NCI-H128 (cell line): ENCODE data around the gene RPRD1B.
"Not testable (repeated sequence)": the region's sequence is repeated elsewhere in the genome, so short reads cannot be mapped to it uniquely, and the experiment has no call there.

Experiments used
- DNase-seq: peaks from one replicate; lab custom pipeline; 2025; ENCODE audit not compliant: unreplicated experiment; lab: John Stamatoyannopoulos, UW

RPRD1B gene

DNA sequence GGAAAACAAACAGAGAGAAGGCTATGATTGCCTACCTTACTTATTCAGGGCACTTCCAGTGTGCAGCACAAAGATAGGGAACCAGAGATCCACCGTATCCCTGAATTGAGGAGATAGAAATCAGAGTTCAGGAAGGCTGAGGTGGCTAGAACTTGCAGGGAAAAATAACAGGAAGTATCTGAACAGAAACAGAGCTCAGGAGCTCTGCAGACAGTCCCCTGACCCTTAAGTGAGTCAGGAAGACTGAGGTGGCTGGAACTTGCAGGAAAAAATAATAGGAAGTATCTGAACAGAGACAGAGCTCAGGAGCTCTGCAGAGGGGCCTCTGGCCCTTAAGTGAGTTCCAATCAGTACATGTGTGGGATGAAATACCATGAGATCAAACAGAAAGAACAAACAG is 65.4 kb downstream of the RPRD1B start:
- no peak for DNase-seq

DNA sequence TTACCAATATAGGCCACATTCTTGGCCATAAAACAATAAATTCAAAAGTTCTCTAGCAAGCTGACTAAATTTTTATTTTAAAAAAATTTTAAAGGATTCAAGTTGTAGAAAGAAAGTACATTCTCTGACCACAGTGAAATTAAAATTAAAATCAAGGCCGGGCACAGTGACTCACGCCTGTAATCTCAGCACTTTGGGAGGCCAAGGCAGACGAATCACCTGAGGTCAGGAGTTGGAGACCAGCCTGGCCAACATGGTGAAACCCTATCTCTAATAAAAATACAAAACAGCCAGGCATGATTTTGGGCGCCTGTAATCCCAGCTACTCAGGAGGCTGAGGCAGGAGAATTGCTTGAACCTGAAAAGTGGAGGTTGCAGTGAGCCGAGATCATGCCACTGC is 68.7 kb downstream of the RPRD1B start:
- not testable (repeated sequence) for DNase-seq

DNA sequence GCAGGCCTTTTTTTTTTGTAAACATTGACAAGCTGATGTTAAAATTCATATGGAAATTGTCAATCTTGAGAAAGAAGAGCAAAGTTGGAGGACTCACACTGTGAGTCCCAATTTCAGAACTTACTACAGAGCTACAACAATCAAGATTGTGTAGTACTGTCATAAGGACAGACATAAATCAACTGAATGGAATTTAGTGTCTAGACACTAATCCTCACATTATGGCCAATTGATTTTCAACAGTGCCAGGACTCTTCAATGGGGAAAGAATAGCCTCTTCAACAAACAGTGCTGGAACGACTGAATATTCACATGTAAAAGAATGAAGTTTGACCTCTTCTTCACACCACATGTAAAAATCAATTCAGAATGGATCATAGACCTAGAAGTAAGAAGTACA is 70.7 kb downstream of the RPRD1B start:
- no peak for DNase-seq

DNA sequence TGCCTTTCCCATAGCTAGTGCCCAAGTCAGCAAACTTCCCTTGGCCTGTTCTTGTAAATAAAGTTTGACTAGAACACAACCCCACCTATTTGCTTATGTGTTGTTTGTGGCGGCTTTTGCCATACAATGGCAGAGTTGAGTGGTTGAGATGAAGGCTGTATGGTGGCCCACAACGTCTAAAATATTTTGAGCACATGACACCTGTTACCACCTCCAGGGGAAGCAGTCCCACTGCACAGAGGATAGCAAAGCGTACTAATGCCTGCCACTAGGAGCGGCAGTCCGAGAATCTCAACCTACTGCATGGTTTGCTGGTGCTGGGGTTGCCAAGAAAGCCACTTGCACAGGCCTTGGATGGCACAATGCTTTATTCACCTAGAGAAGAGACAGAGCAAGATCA is 72.9 kb downstream of the RPRD1B start:
- DNase-seq: no peak

DNA sequence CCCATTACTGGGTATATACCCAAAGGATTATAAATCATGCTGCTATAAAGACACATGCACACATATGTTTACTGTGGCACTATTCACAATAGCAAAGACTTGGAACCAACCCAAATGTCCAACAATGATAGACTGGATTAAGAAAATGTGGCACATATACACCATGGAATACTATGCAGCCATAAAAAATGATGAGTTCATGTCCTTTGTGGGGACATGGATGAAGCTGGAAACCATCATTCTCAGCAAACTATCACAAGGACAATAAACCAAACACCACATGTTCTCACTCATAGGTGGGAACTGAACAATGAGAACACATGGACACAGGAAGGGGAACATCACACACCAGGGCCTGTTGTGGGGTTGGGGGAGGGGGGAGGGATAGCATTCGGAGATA is 73.8 kb downstream of the RPRD1B start:
- not testable (repeated sequence) for DNase-seq

DNA sequence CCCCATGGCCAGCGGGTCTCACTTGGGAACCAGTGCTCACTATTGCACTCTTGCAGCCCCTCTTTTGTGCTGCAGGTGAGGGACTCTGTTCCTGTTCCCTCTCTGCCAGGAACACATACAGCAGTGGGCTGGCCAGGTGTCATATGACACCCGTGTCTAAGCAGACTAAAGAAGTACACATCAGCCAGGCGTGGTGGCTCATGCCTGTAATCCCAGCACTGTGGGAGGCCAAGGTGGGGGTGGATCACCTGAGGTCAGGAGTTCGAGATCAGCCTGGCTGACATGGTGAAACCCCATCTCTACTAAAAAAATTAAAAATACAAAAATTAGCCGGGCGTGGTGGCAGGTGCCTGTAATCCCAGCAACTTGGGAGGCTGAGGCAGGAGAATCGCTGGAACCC is 74.4 kb downstream of the RPRD1B start:
- DNase-seq: not testable (repeated sequence)

DNA sequence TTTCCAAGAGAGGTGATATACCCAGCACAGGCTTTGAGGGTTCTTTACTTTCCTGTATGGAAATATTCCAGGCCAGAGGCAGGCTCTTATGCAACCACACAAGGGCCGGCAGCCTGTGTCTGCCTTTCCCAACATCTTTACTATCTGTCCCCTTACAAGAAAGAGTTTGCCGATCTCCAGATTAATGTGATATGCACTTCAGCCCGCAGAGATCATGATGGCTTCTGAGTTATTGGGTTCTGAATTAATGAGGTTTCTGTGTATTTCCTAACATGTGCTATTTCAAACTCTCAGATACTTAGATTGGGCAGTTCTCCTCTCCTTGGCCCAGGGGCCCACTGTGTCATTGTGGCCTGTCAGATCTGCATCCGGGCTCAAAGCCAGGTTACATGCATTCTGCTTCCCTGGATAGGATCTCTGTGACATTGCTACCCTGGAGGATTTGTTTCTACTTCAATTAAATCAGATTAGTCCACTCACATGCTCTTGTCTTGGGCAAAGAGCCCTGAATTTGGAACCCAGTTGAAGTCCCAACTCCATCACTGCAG is 75.0 kb downstream of the RPRD1B start:
- no peak for DNase-seq

DNA sequence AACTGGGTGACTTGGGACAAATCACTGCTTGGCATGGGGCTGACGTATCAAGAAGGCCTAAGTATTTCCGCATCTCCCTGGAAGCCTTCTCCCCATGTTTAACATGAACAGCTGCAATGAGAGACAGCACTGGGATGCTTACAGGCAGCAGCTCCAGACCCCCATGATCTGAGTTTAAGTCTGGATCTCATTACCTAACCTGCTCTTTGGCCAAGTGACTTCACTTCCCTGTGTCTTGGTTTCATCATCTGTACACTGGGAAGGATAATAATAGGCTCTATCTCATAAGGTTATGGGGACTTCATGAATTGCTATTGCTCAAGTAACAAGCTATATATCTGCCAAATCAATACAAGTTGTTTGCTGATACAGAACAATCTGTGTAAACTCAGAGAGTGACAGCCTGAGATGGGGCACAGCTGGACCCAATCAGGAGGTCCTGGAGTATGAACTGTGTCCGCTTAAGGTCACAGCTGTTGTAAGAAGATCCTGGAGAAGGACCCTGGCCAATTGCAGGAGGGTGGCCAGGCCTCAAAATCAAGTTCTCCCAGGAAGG is 75.5 kb downstream of the RPRD1B start:
- no peak for DNase-seq

DNA sequence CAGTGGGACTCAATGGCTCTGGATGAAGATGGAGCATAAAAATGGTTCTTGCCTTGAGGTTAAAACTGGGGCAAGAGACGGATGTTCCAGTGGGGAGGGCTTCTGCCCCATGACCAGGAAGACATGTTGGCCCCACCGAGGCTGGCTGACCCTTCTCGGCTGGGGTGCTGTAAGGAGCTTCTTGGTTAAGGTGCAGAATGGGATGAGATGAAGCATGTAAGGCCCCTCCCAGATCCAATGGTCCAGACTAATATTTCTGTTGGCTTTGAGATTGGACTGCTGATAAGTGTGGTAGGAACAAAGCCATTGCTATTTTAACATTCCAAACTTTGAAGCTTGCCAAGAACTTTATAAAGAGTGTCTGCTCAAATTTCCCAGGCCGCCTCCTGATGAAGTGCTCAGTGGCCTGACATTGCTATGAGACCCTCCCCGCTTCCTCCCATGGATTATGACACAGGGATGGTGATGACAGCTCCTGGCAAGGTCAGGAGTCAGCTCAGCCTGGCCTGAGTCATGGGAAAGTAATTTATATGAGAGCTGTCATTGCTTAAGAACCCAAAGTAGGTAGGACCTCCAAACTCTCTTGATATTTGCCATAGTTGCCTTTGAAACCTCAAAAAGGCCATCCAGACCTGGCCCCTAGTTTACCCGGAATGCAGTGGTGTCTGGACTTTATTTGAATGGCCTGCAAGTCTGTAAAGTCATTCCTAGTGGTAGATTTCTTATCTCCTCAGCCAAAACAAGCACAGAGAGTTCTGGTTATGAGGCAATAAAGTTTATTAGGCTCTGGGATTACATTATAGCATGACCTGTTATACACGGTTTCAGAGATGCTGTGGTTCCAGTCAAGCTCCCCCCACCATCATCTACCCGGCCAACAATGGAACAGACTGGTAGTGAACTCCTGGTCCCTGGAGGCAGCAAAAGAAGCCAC is 76.3 kb downstream of the RPRD1B start:
- DNase-seq: no peak

DNA sequence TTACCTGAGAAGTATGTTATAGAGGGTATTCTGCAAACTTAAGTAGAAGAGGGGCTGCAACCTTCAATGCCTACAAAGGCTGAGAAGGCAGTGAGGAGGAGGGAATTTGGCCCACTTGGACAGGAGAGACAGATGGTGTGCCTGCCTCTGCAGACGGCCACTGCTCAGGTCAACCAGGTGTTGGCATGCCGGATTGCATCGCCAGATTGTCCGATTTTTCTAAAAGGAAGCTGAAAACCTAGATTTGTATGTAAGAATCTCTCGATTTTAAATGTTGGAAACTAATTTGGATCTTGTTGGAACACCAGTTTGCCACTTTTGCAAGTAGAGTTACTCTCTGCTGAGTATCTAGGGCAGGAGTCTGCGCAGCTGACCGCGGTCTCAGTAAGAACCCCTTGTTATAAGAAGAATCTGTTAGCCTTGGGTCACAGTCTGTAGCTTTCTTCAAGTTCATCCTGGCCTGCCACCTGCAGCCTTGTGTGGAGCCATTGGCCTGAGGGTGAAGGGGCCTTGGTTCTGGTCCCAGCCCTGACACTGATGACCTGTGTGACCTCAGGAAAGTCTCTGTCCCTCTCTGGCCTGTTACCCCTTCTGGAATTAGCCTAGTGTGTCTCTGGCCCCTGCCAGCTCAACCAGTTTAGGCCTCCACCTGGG is 77.1 kb downstream of the RPRD1B start:
- no peak for DNase-seq

DNA sequence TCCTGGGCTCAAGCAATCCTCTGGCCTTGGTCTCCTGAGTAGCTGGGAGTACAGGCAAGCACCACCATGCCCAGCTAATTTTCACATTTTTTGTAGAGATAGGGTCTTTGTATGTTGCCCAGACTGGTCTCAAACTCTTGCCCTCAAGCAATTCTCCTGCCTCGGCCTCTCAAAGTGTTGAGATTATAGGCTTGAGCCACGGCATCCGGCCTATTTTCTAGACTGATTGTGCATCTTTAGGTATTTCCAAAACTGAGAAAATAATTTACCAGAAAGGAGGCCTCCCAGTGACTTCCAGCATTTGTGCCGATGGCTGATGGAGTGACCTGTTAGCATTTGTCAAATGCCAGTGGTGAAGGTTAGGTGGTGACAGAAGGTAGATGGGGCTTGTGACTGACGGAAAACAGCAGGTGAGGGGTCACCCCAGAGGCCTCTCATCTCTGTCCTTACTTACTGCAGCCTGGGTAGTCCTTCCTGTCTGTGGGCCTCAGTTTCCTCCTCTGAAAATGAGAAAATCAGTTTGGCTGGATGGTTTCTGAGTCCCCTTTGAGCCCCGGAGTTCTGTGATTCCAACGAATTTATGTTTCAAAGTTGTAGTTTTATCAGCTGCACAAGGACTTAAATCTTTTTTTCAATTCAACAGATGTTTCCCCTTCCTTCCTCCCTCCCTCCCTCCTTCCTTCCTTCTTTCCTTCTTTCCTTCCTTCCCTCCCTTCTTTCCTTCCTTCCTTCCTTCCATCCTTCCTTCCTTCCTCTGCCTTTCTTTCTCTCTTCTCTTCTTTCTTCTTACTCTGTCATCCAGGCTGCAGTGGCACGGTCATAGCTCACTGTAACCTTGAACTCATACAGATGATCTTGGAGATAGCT is 78.1 kb downstream of the RPRD1B start:
- DNase-seq: no peak

DNA sequence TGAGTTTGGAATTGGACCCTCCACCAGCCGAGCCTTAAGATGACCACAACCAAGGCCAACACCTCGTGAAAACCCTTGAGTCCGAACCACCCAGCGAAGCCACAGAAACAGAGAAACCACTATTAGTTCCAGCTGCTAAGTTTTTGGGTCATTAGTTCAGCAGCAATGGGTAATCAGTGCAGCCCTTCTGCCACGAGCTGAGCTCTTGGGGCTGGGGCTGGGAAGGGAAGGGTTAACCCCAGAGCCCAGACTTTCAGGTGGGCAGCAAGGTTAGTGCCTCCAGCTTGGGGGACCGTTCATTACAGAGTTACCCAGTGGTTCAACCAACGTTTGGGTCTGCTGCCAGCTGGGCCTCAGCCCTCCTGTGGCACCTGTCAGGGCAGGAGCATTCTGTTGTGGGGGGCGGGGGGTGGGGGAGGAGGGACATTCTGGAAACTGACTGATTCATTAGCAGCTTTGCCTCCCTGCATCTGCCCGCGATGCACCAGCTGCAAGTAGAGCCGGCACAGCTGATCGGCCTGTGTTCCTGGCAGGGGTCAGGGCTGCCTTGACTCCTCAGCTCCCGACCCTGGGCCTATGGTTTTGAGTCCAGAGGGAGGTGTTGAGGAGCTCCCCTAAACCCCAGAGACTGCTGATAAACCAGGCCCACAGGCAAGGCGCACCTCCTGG is 78.8 kb downstream of the RPRD1B start:
- DNase-seq: no peak

DNA sequence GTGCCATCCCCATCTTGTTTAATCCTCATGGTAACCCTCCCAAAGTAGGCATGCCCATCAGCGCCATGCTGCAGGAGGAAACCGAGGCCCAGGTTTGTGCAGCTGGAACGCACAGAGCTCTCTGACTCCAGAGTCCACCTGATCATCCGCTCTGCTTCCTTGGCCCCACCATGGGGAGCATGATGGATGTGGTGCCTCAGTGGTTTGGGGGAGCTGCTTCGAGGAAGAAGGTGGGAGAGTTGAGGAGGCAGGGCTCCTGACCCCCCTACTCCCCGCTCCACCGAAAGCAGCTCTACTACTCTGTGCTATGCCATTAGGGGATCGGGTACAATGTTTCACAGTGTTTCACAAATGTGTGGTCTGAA is 79.4 kb downstream of the RPRD1B start:
- no peak for DNase-seq

DNA sequence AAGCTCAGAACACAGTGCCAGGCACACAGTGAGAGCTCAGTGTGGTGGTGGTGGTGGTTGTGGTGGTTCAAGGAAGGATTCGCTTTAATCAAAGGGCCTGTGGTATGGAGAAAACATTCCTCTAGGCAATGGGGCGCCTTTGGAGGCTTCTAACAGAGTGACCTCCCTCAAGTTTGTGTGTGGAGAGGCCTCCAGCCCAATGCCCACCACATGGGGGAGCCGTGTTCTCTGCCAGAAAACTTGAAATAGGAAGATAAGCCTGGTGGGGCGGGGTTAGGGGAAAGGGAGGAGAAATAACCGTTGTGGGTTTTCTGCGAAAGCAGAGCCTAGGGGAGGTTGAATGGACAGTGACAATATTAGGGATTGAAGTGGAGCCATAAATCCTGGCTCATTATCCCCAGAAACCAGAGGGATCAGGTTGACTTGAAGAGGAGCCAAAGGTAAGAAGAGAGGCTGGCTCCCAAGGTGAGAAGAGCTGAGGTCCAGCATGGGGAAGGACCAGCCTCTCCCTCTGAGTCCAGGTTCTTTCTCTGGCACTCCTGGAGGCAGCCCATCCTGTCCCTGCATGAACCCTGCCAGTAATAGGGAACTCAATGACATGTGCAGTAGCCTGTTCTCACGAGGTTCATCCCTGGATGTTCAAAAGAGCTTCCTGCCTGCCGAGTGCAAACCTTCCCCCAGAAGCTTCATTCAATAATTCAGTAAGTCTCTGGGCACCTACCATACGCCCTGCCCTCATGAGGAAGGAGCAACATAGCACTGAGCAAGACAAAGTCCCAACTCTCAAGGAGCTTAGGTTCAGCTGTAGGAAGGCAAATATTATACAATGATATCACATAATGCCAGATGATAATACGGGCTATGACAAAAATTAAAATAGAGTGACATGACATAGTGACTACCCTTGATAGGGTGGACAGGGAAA is 80.1 kb downstream of the RPRD1B start:
- no peak for DNase-seq

DNA sequence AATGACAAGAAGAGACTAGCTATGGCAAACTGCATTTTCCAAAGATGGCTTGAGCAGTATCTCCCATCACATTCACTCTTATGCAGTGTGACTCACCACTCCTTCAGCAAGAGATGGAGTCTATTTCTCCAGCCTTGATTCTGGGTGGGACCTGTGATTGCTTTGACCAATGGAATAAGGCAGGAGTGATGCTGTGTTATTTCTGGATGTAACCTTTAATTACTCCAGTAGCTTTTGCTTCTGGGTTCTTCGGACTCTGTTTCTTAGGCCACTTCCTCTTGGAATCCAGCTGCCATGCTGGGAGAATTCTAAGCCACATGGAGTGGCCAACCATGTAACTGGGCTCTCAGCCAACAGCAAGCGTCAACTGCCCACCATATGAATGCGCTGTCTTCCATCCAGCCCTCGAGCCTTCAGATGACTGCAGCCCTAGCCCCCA is 80.8 kb downstream of the RPRD1B start:
- no peak for DNase-seq

DNA sequence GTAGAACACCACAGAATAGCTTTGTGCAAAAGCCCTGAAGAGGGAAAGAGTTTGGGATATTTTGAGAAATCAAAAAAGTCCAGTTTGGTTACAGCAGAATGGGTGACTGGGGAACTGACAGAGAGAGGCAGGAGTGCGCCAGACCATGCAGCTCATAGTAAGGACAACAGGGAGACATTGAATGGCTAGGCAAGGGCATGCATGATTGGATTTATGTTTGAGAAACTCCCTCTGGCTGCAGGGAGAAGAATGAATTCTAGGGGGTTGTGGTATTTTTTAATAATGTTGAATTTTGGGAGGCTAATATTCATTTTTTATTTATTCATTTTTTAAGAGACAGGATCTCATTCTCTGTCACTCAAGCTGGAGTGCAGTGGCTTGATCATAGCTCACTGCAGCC is 81.7 kb downstream of the RPRD1B start:
- DNase-seq: no peak

DNA sequence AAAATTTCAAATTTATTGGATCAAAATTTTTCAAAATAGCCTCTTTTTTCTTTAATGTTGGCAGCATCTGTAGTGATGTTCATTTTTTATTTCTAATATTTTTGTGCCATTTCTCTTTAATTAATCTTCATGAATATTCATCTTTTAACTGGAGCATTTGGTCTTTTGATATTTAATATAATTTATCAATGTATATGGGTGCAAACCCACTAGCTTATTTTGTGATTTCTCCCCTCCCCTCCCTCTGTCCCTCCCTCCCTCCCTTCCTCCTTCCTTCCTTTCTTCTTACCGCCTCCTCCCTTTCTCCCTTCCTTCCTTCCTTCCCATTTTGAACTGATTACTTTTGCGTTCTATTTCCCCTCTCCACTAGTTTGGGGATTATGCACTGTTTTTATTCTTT is 82.3 kb downstream of the RPRD1B start:
- no peak for DNase-seq

DNA sequence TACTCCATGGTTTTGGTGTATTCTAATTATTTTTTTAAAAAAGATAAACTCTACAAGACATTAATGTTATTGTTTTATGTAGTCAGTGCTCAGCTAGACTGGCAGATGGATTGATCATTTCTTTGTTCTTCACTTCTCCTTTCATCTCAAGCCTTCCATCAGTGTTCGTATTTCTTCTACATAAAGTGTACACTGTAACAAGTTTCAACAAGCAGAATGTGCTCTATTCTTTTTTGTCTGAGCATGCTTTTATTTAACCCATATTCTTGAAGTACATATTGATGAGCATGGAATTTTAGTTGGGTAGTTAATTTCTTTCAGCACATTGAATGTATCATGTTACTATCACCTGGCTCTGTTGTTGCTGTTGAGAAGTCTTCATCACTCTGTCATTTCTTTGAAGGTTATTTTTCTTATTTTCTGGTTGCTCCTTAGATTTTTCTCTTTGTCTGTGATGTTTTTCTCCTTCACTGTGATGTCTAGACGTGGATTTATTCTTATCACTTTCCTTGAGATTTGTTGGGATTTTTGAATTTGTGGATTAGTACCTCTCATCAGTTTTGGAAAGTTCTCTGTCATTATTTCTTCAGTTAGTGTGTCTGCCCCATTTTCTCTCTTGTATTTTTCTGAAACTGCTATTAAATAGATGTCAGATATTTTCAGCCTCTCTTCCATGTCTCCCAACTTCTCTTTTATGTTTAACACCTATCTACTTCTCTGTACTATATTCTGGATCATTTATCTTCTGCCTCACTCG is 83.0 kb downstream of the RPRD1B start:
- no peak for DNase-seq

DNA sequence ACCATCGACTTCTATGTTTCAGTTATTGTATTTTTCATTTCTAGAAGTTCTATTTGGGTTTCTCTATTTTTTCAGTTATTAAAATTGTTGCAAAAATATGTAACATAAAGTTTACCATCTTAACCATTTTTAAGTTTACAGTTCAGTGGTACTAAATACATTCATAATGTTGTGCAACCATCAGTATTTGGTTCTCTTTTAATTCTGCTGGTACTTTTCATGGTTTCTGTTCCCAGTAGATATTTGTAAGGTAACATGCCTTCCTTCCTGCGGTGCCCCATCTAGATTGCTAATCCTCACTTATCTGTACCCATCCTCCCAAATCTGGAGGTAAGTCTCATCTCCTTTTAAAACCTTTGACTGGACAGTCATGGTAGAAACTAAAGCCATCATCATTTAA is 83.7 kb downstream of the RPRD1B start:
- DNase-seq: no peak
